SK-N-SH treated with all-trans-retinoic acid at 6 μM for 48 hours (cell line): Measurements from ENCODE around the gene RRAS2.

ENCODE experiments used
- ARNTL ChIP-seq: fragments of 450-650 bp; formaldehyde crosslinking; IDR thresholded peaks from 2 replicates; pipeline ENCODE4 v1.5.0; 2020; ENCODE audit warnings: low read depth, mild to moderate bottlenecking, moderate library complexity, borderline replicate concordance
- BACH2 ChIP-seq: fragments of 250-450 bp; sonication (Bioruptor Pico); IDR thresholded peaks from 2 replicates; pipeline ENCODE4 v1.9.0; 2021; ENCODE audit warnings: mild to moderate bottlenecking, borderline replicate concordance
- CSDC2 ChIP-seq: fragments of 250-450 bp; sonication (Bioruptor Pico); IDR thresholded peaks from 2 replicates; pipeline ENCODE4 v1.5.0; 2020; ENCODE audit warnings: mild to moderate bottlenecking, moderate library complexity
- PPARA ChIP-seq: fragments of 250-450 bp; sonication (Bioruptor Pico); IDR thresholded peaks from 2 replicates; pipeline ENCODE4 v1.5.0; 2020; ENCODE audit warnings: mild to moderate bottlenecking, borderline replicate concordance
- TCF4 ChIP-seq: fragments of 250-450 bp; sonication (Bioruptor Pico); IDR thresholded peaks from 2 replicates; pipeline ENCODE4 v1.8.0; 2021; ENCODE audit warnings: mild to moderate bottlenecking, moderate library complexity, borderline replicate concordance
- TOX ChIP-seq: fragments of 250-450 bp; sonication (Bioruptor Pico); IDR thresholded peaks from 2 replicates; pipeline ENCODE4 v1.8.0; 2021; ENCODE audit warnings: mild to moderate bottlenecking, moderate library complexity, borderline replicate concordance
- TSHZ2 ChIP-seq: fragments of 250-450 bp; sonication (Bioruptor Pico); IDR thresholded peaks from 2 replicates; pipeline ENCODE4 v1.5.0; 2020; ENCODE audit warnings: mild to moderate bottlenecking, moderate library complexity
- ZNF565 ChIP-seq: fragments of 450-650 bp; formaldehyde crosslinking; conservative IDR thresholded peaks from 2 replicates; pipeline ENCODE4 v1.5.0; 2020; ENCODE audit warnings: low read depth, mild to moderate bottlenecking, moderate library complexity
- ZNF8 ChIP-seq: fragments of 450-650 bp; formaldehyde crosslinking; IDR thresholded peaks from 2 replicates; pipeline ENCODE4 v1.5.0; 2020; ENCODE audit warnings: mild to moderate bottlenecking, moderate library complexity
- TF ChIP-seq, protein P1 (sequence below): fragments of 250-450 bp; sonication (Bioruptor Pico); IDR thresholded peaks from 2 replicates; pipeline ENCODE4 v1.8.0; 2020; ENCODE audit warnings: mild to moderate bottlenecking, moderate library complexity, borderline replicate concordance
- TF ChIP-seq, protein P2 (sequence below): fragments of 250-450 bp; sonication (Bioruptor Pico); IDR thresholded peaks from 2 replicates; pipeline ENCODE4 v1.5.1; 2020; ENCODE audit warnings: low read depth, mild to moderate bottlenecking, moderate library complexity

DNA sequence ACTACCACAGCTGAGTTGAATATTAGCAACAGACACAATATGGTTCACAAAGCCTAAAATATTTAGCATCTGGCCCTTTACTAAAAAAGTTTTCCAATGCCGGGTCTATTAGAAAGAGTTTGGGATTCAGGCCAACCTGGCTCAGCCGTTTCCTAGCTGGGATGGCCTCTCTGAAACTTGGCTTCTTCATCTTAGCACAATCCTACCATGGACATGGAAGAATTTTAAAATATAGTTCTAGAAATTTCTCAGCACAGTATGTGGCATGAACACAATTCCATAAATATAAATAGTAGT, 103.8 kb downstream of the RRAS2 start:
- TF ChIP-seq TCF4 (CRISPR knock-in tag) (no peak), CSDC2 (no peak), PPARA (no peak), BACH2 (CRISPR knock-in tag) (no peak), TSHZ2 (CRISPR knock-in tag) (no peak), ZNF565 (no peak), ZNF8 (no peak), ARNTL (CRISPR knock-in tag) (no peak), TOX (CRISPR knock-in tag) (no peak)
- TF ChIP-seq, protein P1, sequence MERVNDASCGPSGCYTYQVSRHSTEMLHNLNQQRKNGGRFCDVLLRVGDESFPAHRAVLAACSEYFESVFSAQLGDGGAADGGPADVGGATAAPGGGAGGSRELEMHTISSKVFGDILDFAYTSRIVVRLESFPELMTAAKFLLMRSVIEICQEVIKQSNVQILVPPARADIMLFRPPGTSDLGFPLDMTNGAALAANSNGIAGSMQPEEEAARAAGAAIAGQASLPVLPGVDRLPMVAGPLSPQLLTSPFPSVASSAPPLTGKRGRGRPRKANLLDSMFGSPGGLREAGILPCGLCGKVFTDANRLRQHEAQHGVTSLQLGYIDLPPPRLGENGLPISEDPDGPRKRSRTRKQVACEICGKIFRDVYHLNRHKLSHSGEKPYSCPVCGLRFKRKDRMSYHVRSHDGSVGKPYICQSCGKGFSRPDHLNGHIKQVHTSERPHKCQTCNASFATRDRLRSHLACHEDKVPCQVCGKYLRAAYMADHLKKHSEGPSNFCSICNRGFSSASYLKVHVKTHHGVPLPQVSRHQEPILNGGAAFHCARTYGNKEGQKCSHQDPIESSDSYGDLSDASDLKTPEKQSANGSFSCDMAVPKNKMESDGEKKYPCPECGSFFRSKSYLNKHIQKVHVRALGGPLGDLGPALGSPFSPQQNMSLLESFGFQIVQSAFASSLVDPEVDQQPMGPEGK (CRISPR knock-in tag) = no peak
- TF ChIP-seq, protein P2, sequence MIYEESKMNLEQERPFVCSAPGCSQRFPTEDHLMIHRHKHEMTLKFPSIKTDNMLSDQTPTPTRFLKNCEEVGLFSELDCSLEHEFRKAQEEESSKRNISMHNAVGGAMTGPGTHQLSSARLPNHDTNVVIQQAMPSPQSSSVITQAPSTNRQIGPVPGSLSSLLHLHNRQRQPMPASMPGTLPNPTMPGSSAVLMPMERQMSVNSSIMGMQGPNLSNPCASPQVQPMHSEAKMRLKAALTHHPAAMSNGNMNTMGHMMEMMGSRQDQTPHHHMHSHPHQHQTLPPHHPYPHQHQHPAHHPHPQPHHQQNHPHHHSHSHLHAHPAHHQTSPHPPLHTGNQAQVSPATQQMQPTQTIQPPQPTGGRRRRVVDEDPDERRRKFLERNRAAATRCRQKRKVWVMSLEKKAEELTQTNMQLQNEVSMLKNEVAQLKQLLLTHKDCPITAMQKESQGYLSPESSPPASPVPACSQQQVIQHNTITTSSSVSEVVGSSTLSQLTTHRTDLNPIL (CRISPR knock-in tag) = no peak
